Body of pancreas (tissue), 4 donors: Measurements from ENCODE around the gene KLF7.

Experiments
- CTCF ChIP-seq, 7 experiments: fragments of 450-650 bp in 4 of 7; fragments of 200-600 bp in 3 of 7; sonication (generic) in 3 of 7; IDR thresholded peaks; one replicate each; pipeline ENCODE4 v1.5.1; 2016 to 2019; ENCODE audit warnings: antibody characterized with exemption in 7 of 7
- POLR2A ChIP-seq, 3 donors: fragments of 450-650 bp; IDR thresholded peaks; one replicate each; pipeline ENCODE4 v1.6.1; 2016; ENCODE audit warnings: antibody characterized with exemption in 3 of 3, mild to moderate bottlenecking in 2 of 3

- TF ChIP-seq POLR2A (IDR thresholded peaks at IDR 0.05), result no peak
- no peak for TF ChIP-seq CTCF (IDR thresholded peaks at IDR 0.05)
Measured at GRCh38 chr2:207182911-207183310, 17.2 kb upstream of the KLF7 start.
